Measurements from ENCODE around the gene AKAP6.

DNA sequence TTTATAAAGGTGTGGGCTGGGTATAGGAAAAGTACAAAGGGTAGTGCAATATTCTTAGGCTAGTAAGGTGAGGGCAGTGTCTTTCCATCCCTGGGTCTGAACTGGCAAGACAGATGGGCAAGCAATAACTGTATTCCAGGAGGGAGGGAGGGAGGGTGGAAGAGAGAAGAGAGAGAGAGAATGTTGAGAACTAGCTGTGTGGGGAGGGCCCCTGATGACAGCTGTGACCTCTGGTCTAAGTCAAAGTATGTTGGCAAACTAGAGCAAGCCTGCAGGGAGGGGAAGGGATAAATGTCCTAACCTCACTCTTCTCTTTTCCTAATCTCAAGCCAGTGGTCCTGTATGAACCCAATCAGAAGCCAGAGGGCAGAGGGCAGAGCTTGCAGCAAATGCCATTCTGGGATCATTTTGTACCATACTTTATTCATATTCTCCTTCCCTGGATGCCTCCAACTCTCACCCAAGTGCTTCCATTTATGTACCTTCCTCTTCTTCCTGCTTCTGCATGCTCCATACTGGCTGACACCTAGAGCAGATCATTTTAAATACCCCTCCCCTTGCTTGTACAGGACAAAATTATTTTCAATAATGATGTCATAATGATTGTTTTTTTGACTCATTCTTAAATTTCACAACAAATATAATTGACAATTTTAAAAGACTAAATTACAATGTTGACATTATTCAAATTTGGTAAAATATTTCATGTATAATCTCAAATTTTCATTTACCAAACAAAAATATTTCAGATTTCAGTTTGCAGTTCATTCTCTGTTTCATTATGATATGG is 75.9 kb downstream of the AKAP6 start:
- TF ChIP-seq, protein P1, sequence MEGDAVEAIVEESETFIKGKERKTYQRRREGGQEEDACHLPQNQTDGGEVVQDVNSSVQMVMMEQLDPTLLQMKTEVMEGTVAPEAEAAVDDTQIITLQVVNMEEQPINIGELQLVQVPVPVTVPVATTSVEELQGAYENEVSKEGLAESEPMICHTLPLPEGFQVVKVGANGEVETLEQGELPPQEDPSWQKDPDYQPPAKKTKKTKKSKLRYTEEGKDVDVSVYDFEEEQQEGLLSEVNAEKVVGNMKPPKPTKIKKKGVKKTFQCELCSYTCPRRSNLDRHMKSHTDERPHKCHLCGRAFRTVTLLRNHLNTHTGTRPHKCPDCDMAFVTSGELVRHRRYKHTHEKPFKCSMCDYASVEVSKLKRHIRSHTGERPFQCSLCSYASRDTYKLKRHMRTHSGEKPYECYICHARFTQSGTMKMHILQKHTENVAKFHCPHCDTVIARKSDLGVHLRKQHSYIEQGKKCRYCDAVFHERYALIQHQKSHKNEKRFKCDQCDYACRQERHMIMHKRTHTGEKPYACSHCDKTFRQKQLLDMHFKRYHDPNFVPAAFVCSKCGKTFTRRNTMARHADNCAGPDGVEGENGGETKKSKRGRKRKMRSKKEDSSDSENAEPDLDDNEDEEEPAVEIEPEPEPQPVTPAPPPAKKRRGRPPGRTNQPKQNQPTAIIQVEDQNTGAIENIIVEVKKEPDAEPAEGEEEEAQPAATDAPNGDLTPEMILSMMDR (IDR thresholded peaks at IDR 0.05) = no peak
- no peak for TF ChIP-seq POLR2A (IDR thresholded peaks at IDR 0.05)

Measured in adrenal gland (tissue), 5 donors.